Panc1 (cell line): Measurements from ENCODE around the gene SNCB. TPM values are rescaled to one million over a fixed set of nuclear protein-coding genes. Genes with fewer than 3 reads are reported as not detected.

Experiments used
- ATAC-seq: fragments of 200-7000 bp; cut with Tn5 transposase; 2 replicates; pipeline ENCODE4 v1.9.1; 2020; ENCODE audit warnings: mild to moderate bottlenecking, moderate library complexity
- BruUV-seq: library from RNA; stranded (reverse); fragments of 400-500 nt; replicated peaks from 2 replicates; lab custom pipeline; 2021; lab: Mats Ljungman, UMichigan
- CTCF ChIA-PET: fragments of 300-600 bp; sonication (Branson Sonifier 250); formaldehyde crosslinking; loops from one replicate; lab custom pipeline; 2022; ENCODE audit warnings: antibody characterized with exemption; lab: Charles Lee
- POLR2A ChIA-PET: fragments of 300-600 bp; sonication (Branson Sonifier 250); formaldehyde crosslinking; loops from one replicate; lab custom pipeline; 2022; ENCODE audit warnings: antibody characterized with exemption; lab: Charles Lee
- DNase-seq: peaks from one replicate; pipeline ENCODE4 v3.0.0-alpha.2; 2010; ENCODE audit warnings: low read depth, low spot score
- H3K27ac ChIP-seq: 2 replicates; pipeline ENCODE4 v1.5.1; 2011; ENCODE audit warnings: mild to moderate bottlenecking, low read length, inconsistent platforms
- H3K27me3 ChIP-seq: fragments of 200-500 bp; sonication (Bioruptor generic); 2 replicates; pipeline ENCODE4 v1.6.0; 2014; ENCODE audit warnings: low read length, inconsistent platforms; ENCODE audit not compliant: control insufficient read depth, insufficient read depth
- H3K36me3 ChIP-seq: fragments of 200-500 bp; sonication (Bioruptor generic); 2 replicates; pipeline ENCODE4 v1.5.1; 2014; ENCODE audit warnings: inconsistent platforms, mild to moderate bottlenecking, low read length, moderate library complexity; ENCODE audit not compliant: control insufficient read depth, insufficient read depth
- H3K4me1 ChIP-seq: 2 replicates; pipeline ENCODE4 v1.5.1; 2011; ENCODE audit warnings: inconsistent platforms, mild to moderate bottlenecking, low read length, moderate library complexity; ENCODE audit not compliant: control insufficient read depth, insufficient read depth
- H3K4me3 ChIP-seq, 2 experiments: 2 replicates each; pipeline ENCODE4 v1.5.1; 2011 to 2012; ENCODE audit warnings: low read depth in 2 of 2, low read length in 2 of 2, mild to moderate bottlenecking in 2 of 2, inconsistent platforms in 1 of 2, moderate library complexity in 1 of 2
- H3K9me3 ChIP-seq: fragments of 200-500 bp; sonication (Bioruptor generic); 2 replicates; pipeline ENCODE4 v1.5.1; 2014; ENCODE audit warnings: low read depth, mild to moderate bottlenecking, inconsistent platforms, low read length, moderate library complexity; ENCODE audit not compliant: control insufficient read depth, insufficient read depth
- POLR2AphosphoS5 ChIP-seq: IDR thresholded peaks from 2 replicates; pipeline ENCODE4 v1.6.1; 2012; ENCODE audit warnings: mild to moderate bottlenecking, low read depth, low read length, moderate library complexity
- in situ Hi-C: cut with HindIII; loops from 2 replicates; pipeline ENCODE4 v1.10.0; 2016; ENCODE audit warnings: low sequenced_read_pairs, low pct_unique_long_range_greater_than_20kb
- intact Hi-C: fragments of 100-400 bp; cut with micrococcal nuclease; formaldehyde crosslinking; loops from one replicate; pipeline ENCODE4 v1.10.0; 2022; ENCODE audit not compliant: unreplicated experiment
- total RNA-seq: library from RNA; stranded (reverse); gene quantifications from one replicate; pipeline ENCODE4 v1.2.1, GENCODE V29; 2021; ENCODE audit not compliant: unreplicated experiment
- TF ChIP-seq, protein P1 (sequence below): fragments of 450-650 bp; IDR thresholded peaks from 2 replicates; pipeline ENCODE4 v1.5.1; 2017; ENCODE audit warnings: mild to moderate bottlenecking
- TF ChIP-seq, protein P2 (sequence below), 2 experiments: IDR thresholded peaks; 2 replicates each; pipeline ENCODE4 v1.6.1; 2011 to 2012; ENCODE audit warnings: low read depth in 2 of 2, control low read depth in 1 of 2, low read length in 1 of 2, mild to moderate bottlenecking in 1 of 2, moderate library complexity in 1 of 2; ENCODE audit not compliant: insufficient read depth in 1 of 2

Gene SNCB
- total RNA-seq, 1 experiment from 2014 or later = 0.77 TPM

DNA sequence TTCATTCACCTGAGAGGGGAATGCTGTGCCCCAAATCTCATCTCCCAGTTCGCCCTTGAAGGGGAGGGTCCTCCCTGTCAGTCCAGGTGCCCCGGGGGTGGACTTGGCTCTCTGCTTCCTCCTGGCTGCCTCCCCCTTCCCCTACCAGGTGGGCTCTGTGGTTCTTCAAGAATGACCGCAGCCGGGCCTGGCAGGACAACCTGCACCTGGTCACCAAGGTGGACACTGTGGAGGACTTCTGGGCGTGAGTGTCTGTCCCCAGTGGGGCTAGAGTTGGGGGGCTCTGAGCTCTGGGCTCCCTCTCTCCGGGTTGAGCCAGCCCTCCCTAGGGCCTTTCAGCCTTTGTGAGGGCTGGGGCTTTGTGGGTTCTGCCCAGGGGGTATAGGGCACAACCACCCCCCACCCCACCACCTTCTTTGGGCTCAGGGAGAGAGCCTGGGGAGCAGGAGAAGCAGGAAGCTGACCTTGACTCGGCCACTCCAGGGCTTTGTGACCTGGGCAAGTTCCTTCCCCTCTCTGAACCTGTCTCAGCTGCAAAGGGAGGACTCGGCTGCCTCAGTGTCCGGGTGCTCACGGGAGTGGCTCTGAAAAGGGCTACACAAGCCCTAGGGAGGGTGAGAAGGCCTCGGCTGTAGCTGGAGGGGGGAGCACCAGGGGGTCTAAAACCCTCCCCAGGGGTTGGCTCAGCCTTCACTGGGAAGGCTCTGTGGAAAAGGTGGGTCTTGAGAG lies 13.3 kb upstream of the SNCB start:
- Histone ChIP-seq H3K27me3 (no peaks in the 10 kb centered on the region), H3K4me1 (peaks cover 14% of the 10 kb centered on the region), H3K27ac (no peak overlapping the region), H3K9me3 (no peaks in the 10 kb centered on the region), H3K36me3 (peaks cover 3% of the 10 kb centered on the region; the same call in 1 of the 2 replicates), H3K4me3 (no peak overlapping the region)
- no peak for DNase-seq
- TF ChIP-seq, protein P1, sequence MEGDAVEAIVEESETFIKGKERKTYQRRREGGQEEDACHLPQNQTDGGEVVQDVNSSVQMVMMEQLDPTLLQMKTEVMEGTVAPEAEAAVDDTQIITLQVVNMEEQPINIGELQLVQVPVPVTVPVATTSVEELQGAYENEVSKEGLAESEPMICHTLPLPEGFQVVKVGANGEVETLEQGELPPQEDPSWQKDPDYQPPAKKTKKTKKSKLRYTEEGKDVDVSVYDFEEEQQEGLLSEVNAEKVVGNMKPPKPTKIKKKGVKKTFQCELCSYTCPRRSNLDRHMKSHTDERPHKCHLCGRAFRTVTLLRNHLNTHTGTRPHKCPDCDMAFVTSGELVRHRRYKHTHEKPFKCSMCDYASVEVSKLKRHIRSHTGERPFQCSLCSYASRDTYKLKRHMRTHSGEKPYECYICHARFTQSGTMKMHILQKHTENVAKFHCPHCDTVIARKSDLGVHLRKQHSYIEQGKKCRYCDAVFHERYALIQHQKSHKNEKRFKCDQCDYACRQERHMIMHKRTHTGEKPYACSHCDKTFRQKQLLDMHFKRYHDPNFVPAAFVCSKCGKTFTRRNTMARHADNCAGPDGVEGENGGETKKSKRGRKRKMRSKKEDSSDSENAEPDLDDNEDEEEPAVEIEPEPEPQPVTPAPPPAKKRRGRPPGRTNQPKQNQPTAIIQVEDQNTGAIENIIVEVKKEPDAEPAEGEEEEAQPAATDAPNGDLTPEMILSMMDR = no peak
- TF ChIP-seq POLR2AphosphoS5 = no peak
- TF ChIP-seq, protein P2, sequence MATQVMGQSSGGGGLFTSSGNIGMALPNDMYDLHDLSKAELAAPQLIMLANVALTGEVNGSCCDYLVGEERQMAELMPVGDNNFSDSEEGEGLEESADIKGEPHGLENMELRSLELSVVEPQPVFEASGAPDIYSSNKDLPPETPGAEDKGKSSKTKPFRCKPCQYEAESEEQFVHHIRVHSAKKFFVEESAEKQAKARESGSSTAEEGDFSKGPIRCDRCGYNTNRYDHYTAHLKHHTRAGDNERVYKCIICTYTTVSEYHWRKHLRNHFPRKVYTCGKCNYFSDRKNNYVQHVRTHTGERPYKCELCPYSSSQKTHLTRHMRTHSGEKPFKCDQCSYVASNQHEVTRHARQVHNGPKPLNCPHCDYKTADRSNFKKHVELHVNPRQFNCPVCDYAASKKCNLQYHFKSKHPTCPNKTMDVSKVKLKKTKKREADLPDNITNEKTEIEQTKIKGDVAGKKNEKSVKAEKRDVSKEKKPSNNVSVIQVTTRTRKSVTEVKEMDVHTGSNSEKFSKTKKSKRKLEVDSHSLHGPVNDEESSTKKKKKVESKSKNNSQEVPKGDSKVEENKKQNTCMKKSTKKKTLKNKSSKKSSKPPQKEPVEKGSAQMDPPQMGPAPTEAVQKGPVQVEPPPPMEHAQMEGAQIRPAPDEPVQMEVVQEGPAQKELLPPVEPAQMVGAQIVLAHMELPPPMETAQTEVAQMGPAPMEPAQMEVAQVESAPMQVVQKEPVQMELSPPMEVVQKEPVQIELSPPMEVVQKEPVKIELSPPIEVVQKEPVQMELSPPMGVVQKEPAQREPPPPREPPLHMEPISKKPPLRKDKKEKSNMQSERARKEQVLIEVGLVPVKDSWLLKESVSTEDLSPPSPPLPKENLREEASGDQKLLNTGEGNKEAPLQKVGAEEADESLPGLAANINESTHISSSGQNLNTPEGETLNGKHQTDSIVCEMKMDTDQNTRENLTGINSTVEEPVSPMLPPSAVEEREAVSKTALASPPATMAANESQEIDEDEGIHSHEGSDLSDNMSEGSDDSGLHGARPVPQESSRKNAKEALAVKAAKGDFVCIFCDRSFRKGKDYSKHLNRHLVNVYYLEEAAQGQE (IDR thresholded peaks at IDR 0.05; ENCODE audit: insufficient read depth in 1 of 2, low read depth in 2 of 2, low read length in 1 of 2) = no peak
- BruUV-seq = no TSS peak
- POLR2A ChIA-PET = no interaction called here
- intact Hi-C loops (no loop called here), in situ Hi-C loops (no loop called here)
- CTCF ChIA-PET = no interaction called here
- no peak for ATAC-seq

DNA sequence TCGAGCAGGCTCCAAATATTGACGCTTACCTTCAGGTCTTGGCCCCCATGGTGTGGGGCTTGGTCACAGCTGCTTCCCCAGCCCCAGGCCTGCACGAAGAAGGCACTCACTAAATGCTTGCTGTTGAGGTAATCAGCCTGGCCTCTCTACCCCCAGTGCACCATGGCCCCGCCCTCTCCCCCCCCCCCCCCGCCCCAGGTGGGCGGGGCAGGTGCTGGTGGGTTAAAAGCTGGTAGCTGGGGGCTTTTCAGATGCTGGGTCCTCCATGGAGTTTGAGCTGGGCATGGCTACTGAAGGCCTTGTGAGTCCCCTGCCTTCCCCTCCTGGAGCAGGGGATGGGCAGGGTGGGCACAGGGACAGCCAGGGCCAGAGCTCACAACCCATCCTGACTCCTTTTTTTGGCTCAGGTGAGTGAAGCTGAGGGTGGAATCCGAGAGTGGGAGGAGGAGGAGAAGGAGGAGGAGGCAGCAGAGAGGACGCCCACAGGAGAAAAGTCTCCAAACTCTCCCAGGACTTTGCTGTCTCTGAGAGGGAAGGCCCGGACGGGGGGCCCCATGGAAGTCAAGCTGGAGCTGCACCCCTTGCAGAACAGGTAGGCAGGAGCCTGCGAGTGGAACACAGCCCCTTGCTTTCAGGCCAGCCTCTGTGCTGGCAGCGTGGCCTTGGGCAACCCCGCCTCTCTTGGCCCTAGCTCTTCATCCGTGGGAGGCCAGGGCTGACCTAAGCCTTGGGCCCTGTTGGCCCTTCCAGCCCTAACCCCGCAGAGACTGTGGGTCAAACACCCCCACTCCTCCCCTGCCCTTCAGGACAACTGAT lies 12.5 kb upstream of the SNCB start:
- ChIA-PET CTCF (no interaction called here), POLR2A (no interaction called here)
- ATAC-seq = no peak
- TF ChIP-seq, protein P1 = no peak
- TF ChIP-seq POLR2AphosphoS5 = no peak
- in situ Hi-C loops (no loop called here), intact Hi-C loops (no loop called here)
- Histone ChIP-seq H3K36me3 (peaks cover 3% of the 10 kb centered on the region; the same call in 1 of the 2 replicates), H3K27me3 (no peaks in the 10 kb centered on the region), H3K27ac (no peak overlapping the region), H3K4me1 (peaks cover 8% of the 10 kb centered on the region), H3K4me3 (no peak overlapping the region), H3K9me3 (no peaks in the 10 kb centered on the region)
- no peak for DNase-seq
- no TSS peak for BruUV-seq
